Uterus (tissue), 4 donors: ENCODE results near the gene ACE. TPM values are rescaled to one million over a fixed set of nuclear protein-coding genes. Genes with fewer than 3 reads are reported as not detected.

Experiments used
- DNase-seq, 2 donors: peaks; one replicate each; pipeline ENCODE4 v3.0.0-alpha.2; 2019 to 2020
- H3K27ac ChIP-seq, 2 donors: fragments of 200-600 bp; sonication (generic); 1 replicate in 1 of 2; 2 replicates in 1 of 2; pipeline ENCODE4 v1.5.1; 2016 to 2018
- H3K27me3 ChIP-seq, 2 donors: fragments of 200-600 bp; sonication (generic); one replicate each; pipeline ENCODE4 v1.5.1; 2018 to 2019; ENCODE audit warnings: control low read depth in 1 of 2
- H3K36me3 ChIP-seq, 2 donors: fragments of 200-600 bp; sonication (generic); one replicate each; pipeline ENCODE4 v1.5.1; 2019; ENCODE audit warnings: control low read depth in 1 of 2
- H3K4me1 ChIP-seq, 2 donors: fragments of 200-600 bp; sonication (generic); one replicate each; pipeline ENCODE4 v1.5.1; 2018 to 2019; ENCODE audit warnings: control low read depth in 1 of 2
- H3K4me3 ChIP-seq, 2 donors: fragments of 200-600 bp; sonication (generic); 1 replicate in 1 of 2; 2 replicates in 1 of 2; pipeline ENCODE4 v1.5.1; 2018 to 2019; ENCODE audit warnings: mild to moderate bottlenecking in 1 of 2
- H3K9me3 ChIP-seq, 2 donors: fragments of 200-600 bp; sonication (generic); one replicate each; pipeline ENCODE4 v1.5.1; 2019; ENCODE audit warnings: control low read depth in 1 of 2
- CTCF ChIP-seq, 4 experiments: fragments of 200-600 bp in 2 of 4; fragments of 450-650 bp in 2 of 4; sonication (generic) in 2 of 4; IDR thresholded peaks; one replicate each; pipeline ENCODE4 v1.5.1; 2016 to 2019; ENCODE audit warnings: antibody characterized with exemption in 4 of 4, mild to moderate bottlenecking in 2 of 4, moderate library complexity in 1 of 4
- POLR2A ChIP-seq, 2 donors: fragments of 450-650 bp; IDR thresholded peaks; one replicate each; pipeline ENCODE4 v1.6.1; 2016; ENCODE audit warnings: antibody characterized with exemption in 2 of 2, mild to moderate bottlenecking in 1 of 2, moderate library complexity in 1 of 2
- intact Hi-C: fragments of 100-400 bp; cut with DNase I; formaldehyde crosslinking; loops from one replicate; pipeline ENCODE4 v1.15.1; 2023; ENCODE audit warnings: low total_unique reads
- total RNA-seq, 4 donors: library from RNA; depleted of rRNA in 3 of 4; stranded (reverse); fragments of >200 nt in 3 of 4; gene quantifications; one replicate each; pipeline versions ENCODE4 v1.1.0 to v1.2.4, GENCODE V29; 2014 to 2023
- donor health status: DM: yes; HTN: yes; CAD: no.

ACE gene
- total RNA-seq, 4 donors from 2014 or later: 0.77 to 27.4 (median 7.9) TPM; not detected in 1

- H3K4me3 ChIP-seq: no peak overlapping the region
- no peak for DNase-seq
- TF ChIP-seq CTCF (IDR thresholded peaks at IDR 0.05) (no peak), POLR2A (IDR thresholded peaks at IDR 0.05) (no peak)
- H3K36me3 ChIP-seq: no peaks in the 10 kb centered on the region
- intact Hi-C loops: no loop called here
- H3K27me3 ChIP-seq: no peaks in the 10 kb centered on the region
- no peak overlapping the region for H3K27ac ChIP-seq
- H3K4me1 ChIP-seq: no peaks in the 10 kb centered on the region
- no peaks in the 10 kb centered on the region for H3K9me3 ChIP-seq
Measured at GRCh38 chr17:63495491-63495890, 18.6 kb downstream of the ACE start.

DNA sequence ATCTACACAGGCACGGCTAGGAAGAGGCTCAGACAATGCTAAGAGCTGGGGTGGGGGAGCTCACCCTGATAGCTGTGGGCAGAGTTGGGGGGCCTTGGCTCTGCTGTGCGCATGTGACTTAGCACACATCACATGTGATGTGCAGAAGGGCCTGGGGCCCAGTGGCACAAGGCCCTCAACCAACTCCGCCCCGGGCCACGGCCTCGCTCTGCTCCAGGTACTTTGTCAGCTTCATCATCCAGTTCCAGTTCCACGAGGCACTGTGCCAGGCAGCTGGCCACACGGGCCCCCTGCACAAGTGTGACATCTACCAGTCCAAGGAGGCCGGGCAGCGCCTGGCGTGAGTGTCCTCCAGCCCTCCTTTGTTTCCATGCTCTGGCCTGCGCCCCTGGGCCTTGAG lies 19.3 kb downstream of the ACE start:
- H3K27ac ChIP-seq: no peak overlapping the region
- no peaks in the 10 kb centered on the region for H3K9me3 ChIP-seq
- no peak for DNase-seq
- H3K36me3 ChIP-seq: no peaks in the 10 kb centered on the region
- H3K4me1 ChIP-seq: no peaks in the 10 kb centered on the region
- H3K4me3 ChIP-seq: no peak overlapping the region
- no peaks in the 10 kb centered on the region for H3K27me3 ChIP-seq
- TF ChIP-seq CTCF (IDR thresholded peaks at IDR 0.05) (no peak), POLR2A (IDR thresholded peaks at IDR 0.05) (no peak)
- intact Hi-C loops: no loop called here

- H3K9me3 ChIP-seq: no peaks in the 10 kb centered on the region
- H3K36me3 ChIP-seq: no peaks in the 10 kb centered on the region
- no peak overlapping the region for H3K4me3 ChIP-seq
- no peak overlapping the region for H3K27ac ChIP-seq
- TF ChIP-seq CTCF (IDR thresholded peaks at IDR 0.05) (no peak), POLR2A (IDR thresholded peaks at IDR 0.05) (no peak)
- H3K4me1 ChIP-seq: no peaks in the 10 kb centered on the region
- no peak for DNase-seq
- H3K27me3 ChIP-seq: no peaks in the 10 kb centered on the region
- intact Hi-C loops: no loop called here
Measured at GRCh38 chr17:63496663-63497400, 20.0 kb downstream of the ACE start.

DNA sequence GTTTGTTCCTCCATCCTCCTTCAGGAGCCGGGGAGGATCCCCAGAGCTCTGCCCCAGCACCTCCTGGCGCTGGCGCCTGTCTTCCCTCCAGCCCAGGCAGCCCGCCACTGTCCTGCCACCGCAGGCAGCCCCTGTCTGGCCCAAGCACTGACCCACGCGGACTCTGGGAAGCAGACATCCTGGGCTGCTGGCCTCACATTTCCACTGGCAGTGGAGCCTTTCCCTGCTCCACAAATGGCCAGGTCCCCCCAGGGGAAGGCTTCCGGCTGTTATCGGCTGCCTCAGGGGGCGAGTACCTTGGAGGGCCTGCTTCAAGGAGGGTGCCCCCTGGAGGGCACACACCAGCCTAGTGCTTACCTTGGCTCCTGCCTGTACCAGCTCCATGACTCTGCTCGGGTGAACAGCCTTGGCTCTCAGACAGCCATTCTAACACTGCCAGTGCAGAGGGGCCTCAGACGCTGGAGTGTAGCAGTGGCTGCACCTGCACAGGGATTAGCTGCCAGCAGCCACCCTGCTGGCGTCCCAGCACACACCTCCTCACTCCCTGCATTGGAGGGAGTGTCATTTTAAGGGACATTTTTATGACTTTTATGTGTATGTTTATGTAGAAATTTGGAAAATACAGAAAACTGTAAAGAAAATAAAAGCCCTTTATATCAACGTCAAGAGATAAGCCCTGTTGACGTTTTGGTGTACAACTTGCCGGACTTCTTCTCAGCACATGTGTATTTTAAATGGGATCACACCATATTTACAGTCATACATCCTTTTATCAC lies 21.0 kb downstream of the ACE start:
- Histone ChIP-seq H3K36me3 (no peaks in the 10 kb centered on the region), H3K27ac (no peak overlapping the region)
- no peak for DNase-seq

More for the DNA sequence above, 21.0 kb downstream of the ACE start:
- no peaks in the 10 kb centered on the region for H3K4me1 ChIP-seq
- intact Hi-C loops: no loop called here
- H3K27me3 ChIP-seq: no peaks in the 10 kb centered on the region
- TF ChIP-seq POLR2A (IDR thresholded peaks at IDR 0.05) (no peak), CTCF (IDR thresholded peaks at IDR 0.05) (no peak)
- H3K4me3 ChIP-seq: no peak overlapping the region
- H3K9me3 ChIP-seq: no peaks in the 10 kb centered on the region
